GM12872 (cell line): Measurements from ENCODE around the gene CTR9.

Experiments
- CTCF ChIP-seq: IDR thresholded peaks from 3 replicates; pipeline ENCODE4 v1.5.1; 2011; ENCODE audit warnings: low read depth, mild to moderate bottlenecking, low read length, moderate library complexity; ENCODE audit not compliant: insufficient read depth

The CTR9 gene

GRCh38 chr11:10774811-10775210 is 23.8 kb downstream of the CTR9 start:
- TF ChIP-seq CTCF = no peak

GRCh38 chr11:10777393-10777793 is 26.3 kb downstream of the CTR9 start:
- TF ChIP-seq CTCF = no peak

- no peak for TF ChIP-seq CTCF
These were observed 26.8 kb downstream of the CTR9 start for GRCh38 chr11:10777806-10778205.

GRCh38 chr11:10778217-10778970 is 27.3 kb downstream of the CTR9 start:
- TF ChIP-seq CTCF = no peak

- no peak for TF ChIP-seq CTCF
These were observed 28.0 kb downstream of the CTR9 start for GRCh38 chr11:10779086-10779485.

GRCh38 chr11:10780040-10780439 is 29.0 kb downstream of the CTR9 start:
- TF ChIP-seq CTCF = no peak

- TF ChIP-seq CTCF = no peak
These were observed 33.4 kb downstream of the CTR9 start for GRCh38 chr11:10784232-10785145.
